GM19023 (cell line): ENCODE data around the gene SMAD5.

Source experiments
- ATAC-seq: cut with Tn5 transposase; IDR thresholded peaks from one replicate; pipeline ENCODE4 v1.9.1; 2021; ENCODE audit warnings: mild to moderate bottlenecking, moderate library complexity; ENCODE audit not compliant: unreplicated experiment

SMAD5 gene

DNA sequence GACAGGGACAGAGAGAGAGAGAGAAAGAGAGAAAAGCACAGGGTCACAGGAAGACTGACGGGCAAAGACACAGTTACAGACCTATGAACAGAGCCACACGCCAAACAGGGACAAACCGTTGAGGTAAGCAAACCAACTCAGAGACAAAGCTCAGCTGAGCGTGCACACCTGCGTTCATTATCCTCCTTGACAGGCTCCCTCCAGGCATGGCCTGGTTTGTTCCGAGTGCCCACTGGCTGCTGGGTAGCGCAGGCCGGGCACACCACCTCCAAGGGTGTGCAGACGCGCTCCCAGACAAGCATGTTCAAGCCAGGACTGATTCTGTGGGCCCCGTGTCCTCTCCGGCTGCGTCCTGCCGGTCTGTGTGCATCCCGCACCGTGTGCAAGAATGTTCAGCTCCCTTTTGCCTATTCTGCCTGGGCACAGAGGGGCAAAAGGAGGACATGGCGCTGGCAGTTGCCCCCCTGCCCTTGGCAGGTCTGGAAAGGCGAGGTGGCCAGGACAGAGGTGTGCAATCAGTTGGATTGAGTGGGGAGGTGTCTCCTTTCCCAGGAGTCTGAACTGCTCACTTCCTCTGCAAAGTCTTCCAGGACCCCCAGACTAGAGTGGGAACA, 60.8 kb downstream of the SMAD5 start:
- ATAC-seq = no peak

DNA sequence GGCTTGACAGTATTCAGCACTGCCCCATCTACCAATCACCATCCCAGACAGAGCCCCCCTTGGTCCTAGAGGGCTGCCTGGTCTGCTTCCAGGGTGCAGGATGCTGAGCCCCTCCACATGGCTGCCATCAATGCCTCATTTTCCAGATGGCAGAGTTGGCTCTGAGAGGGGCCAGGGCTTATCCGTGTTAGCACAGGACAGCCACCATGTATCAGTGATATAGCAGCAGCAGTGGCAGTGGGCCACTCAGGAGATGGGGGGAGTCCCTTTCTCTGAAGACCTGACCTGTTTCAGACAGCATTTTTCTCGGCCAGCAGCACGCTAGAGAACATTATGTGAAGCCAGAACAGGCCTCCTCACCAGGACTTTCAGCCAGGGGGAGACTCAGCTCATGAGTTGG, 61.9 kb downstream of the SMAD5 start:
- ATAC-seq = no peak

DNA sequence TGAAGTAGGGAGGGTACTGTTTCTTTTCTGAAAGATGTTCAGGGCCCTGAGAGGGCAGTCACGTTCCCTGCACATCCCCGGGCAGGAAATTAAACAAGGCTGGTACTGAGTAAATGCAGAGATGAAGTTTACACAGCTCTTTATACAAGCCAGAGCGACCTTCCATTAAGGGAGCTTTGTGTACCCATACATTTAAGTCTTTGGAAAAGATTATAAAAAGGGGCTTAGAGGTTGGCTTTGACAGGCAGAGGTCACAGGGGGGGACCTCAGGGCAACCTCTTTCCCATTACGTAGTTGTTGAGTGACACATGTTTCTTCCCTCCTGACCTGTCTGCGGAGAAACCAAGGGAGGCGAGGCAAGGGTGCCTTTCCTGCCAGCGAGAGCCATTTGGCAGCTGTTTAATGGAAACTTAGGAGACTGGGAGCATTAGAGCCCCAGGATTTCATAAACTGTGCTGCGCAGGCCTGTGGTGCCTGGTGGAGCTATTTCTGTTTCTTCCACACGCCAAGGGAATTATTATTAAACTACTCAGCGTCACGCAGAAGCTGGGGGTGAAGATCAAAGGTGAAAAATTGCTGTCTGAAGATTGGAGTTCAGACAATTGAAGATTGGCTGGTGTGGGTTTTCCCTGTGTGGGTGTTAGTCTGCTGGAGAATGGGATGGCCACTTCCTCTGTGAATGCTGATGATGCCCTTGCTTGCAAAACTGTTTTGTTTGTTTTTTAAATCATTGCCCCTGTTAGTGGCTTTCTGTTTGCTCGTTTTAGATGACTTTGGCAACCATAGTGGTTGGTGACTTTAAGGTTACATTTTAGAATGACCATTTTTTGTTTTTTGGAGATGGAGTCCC, 63.6 kb downstream of the SMAD5 start:
- ATAC-seq = no peak

DNA sequence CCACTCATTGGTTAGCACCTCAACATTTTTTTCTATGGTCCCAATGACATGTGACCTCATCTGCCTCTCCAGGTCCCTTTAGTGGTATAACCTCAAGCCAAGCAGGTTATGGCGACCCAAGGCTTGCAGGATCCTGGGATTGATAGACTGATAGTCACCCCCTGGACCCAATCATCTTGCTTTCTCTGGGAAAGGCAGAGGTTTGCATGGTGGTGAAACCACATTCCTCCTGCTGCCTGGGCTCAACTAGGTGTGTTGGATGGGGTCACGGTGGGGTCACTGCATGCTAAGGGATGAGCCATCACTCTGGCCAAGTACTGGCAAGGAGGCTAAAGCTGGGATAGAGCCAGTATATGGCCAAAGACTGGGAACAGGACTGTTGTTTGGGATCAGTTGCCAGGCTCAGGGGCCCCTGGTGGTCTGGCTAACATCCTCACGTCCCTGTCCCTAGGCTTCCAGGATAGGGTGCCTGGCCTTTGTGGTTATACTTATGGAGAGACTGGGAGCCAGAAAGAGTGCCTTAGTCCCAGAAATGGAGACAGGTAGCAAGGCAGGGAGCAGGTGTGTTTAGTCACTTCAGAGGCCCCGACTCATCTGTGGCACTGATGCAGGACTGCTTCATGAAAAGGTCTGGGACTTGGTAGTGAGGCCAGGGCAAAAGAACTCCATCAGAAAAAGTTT, 65.0 kb downstream of the SMAD5 start:
- no peak for ATAC-seq

DNA sequence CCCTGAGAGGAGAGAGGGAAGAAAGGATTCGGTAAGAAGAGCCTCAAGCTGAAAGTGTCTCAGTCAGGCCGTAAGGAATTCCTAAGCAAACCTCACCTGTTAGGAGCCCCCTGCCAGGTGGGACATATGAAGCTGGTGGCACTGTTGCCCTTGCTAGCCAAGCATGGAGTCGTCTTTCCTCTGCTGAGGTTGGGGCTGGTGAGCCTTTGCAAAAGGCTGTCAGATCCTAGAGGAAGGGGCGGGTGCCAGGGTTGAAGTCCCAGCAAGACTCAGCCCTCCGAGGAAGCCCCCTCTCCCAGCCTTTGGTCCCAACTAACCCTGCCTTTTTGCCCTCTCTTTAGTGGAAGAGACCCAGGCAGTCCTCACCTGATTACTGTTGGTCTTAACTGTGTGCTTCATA, 65.8 kb downstream of the SMAD5 start:
- ATAC-seq = no peak

DNA sequence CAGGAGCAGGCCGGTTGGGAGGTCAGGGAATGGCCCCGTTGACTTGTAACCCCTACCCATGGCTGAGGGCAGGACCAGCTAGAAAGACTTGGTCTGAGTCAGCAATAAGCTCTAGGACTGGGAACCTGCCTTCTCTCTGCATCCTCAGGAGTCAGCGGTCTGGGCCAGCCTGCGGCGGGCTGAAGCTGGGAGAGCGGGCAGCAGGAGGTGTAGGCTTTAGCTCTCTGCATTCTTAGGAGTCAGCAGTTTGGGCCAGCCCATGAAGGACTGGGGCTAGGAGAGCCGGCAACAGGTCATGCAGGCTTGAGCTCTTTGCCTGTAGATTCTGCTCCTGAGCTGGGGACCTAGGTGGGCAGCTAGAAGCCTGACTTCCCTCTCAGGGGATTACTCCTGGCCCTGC, 66.8 kb downstream of the SMAD5 start:
- no peak for ATAC-seq

DNA sequence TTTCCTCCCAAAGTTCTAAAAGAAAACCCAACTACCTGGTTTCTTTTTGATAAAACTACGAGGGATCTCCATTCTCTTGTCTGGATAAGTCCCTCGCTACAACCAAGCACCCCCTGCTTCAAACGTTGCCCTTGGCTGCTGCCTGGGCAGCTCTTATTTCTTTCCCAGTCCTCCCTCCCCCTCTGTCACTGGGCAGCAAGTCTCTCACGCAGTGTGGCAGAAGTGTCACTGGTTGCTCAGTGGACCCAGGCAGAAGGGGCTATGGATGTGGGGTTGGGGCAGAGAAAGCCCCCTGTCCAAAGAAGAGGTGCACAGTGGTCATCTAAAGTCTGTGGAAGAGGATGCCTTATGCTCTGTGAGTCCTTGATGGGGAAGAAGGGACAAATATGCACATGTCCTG, 67.5 kb downstream of the SMAD5 start:
- no peak for ATAC-seq

DNA sequence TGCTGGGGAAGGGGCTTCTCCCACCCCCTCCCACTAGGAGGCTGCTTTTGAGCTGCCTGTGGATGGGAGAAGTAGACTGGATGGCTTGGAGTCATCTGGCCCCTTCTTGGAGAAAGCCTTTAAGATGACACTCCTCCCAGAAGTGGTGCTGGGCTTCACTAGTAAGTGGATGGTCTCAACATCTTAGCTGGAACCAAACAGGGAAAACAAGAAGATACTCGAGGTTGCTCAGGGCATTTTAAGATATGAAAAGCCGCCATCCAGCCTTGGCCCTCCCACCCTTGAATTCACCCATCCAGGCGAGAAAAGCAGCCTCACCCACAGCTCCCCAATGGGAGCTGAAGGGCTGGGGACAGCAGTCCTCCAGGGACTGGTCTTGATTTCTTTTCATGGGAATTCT, 68.1 kb downstream of the SMAD5 start:
- ATAC-seq = no peak

DNA sequence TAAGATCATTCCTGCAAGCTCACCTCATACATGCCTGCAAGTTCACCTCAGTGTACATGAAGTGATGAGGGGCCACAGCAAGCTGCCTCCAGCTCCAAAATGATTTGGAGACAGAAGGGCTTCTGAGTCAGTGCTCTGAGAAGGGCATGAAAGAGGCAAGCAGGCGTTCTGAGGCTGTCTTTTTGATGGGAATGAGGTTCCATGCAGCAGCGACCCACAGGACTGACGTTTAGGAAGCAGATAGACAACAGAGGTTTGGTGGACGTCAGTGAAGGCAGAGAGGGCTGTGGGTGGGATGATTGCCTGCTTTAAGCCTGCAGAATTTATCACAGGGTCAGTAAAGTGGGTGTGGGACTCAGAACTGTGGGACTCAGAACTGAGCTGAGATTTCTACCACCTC, 69.2 kb downstream of the SMAD5 start:
- ATAC-seq = no peak

DNA sequence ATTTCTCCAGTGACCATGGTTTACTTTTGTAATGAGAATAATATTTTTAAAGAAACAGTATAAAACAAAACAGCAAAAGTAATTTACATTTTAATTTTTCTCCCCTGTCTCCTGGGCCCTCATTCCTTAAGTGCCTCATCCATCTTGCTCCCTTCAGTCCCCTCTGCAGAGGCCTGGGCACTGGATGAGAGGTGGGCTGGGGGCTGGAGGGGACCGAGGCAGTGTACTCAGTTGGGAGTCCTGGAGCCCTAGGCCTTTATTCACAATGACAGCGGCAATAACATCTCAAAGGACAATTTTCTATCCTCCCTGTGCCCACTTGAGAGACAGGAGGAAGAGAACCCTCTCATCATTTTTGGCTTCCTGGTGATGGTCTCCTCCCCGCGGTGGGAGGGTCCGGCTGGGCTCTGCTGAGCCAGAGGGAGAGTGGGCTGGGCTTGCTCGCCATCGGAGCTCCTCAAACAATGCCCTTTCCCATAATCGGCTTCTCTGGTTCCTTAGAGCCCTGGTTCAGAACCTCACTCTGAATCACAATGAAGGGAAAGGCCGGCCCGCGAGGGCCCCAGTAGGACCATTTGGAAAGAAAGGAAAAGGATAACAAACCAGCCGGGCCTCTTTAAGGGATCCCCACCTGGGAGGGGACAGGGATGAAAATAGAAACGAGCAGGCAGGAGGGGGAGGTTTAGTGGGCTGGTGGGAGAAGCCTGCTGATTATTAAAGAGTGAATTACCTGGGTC, 70.0 kb downstream of the SMAD5 start:
- ATAC-seq = no peak

DNA sequence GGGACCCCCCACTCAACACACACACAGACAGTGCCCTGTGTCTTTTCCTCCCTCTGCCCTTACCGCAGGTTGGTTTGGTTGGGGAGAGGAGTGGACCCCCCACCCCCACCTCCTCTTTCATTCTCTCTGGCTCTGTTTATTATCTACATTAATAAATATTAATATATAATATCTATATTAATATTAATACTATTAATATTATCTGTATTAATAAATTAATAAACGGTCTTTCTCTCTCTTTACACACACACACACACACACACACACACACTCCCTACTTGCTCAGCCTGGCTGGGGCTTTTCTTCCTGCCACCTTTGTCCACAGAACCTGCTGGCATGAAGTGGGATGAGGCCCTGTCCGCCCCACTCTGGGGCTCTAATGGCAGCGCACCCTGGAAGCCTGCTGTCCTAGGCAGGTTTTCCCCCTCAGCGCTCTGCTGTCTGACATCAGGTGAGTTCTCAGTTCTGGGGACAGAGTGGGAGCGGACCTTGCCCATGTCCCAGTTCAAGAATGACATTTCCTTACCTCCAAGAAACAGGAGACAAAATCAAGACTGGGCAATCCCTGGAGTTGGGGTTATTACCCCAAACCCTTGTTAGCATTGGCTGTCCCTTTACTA, 70.8 kb downstream of the SMAD5 start:
- ATAC-seq = no peak

DNA sequence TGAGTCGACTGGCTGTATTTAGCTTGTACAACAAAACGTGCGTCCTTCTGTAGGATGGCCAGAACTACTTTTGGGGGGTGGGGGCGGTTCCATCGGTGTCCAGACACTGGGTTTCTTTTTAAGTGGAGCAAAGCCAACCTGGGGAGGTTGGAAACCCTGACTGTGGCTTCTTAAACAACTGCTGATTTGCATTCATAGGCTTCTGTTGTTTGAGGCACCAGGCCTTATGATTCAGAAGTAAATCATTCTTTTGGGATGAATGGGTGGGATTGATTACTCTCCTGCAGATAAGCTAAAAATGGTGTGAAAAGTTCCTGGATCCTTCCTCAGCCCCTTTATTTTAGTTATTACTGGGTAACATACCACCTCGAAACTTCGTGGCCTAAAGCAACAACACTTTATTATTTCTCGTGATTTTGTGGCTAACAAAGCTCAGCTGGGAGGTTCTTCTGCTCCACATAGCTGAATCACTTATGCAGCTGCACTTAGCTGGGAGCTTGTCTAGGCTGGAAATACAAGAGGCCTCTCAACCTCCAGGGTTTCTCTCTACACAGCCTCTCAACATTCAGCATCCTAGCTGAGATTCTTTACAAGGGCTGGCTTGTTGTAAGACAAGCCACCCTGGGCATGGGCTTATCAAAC, 72.5 kb downstream of the SMAD5 start:
- ATAC-seq = no peak

DNA sequence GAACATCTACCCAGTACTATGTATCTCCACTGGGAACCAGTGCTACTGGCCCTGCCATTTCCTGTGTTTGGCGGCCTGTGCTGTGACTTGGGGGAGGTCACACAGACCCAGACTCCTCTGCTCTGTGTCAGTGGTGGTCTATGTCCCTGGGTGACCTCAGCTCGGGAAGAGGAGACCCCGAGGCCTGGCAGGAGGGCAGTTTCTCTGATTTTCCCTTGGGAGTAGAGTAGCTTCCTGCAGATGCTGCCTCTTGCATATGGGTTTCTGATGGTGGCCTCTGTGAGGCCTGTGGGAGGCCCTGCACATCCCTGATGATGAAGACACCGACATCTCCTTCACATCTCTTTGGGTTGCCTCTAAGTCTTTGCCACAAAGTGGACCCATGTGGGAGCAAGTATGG, 73.3 kb downstream of the SMAD5 start:
- no peak for ATAC-seq

DNA sequence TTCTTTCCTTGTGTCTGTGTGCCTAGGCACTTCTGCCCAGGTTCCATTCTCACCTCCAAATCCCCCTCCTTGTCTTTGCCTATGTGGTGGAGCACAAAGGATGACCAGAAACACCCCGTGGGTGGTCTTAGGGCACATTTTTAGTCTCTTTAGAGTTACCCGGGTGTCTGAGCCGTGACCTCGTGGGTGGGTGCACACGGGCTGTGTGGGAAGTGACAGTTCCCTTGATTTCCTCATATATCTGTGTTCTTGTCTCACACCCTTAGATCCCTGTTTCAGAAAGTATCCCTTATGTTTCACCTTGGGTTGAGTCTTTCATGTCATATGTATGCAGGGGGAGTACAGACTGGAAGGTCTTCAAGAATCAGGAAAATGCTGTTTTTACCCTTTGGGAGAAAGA, 73.7 kb downstream of the SMAD5 start:
- ATAC-seq = no peak

DNA sequence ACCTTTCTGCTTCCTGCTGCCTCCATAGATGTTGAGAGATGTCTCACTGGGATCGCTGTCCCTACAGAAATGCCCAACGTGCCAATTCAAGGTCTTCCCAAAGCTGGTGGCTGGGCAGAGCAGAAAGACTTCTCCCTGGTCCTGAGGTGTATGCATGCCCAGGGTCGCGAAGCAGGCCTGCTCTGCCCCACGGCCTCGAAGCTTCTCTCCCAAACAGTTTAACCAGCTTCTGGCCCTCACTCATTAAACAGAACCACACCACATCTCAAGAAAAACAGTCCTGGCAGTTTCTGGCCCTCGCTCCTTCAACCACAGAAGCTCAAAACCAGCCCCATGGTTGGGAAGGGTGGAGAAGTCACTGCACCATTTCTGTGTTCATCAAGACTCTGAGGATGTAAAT, 75.0 kb downstream of the SMAD5 start:
- ATAC-seq = no peak

DNA sequence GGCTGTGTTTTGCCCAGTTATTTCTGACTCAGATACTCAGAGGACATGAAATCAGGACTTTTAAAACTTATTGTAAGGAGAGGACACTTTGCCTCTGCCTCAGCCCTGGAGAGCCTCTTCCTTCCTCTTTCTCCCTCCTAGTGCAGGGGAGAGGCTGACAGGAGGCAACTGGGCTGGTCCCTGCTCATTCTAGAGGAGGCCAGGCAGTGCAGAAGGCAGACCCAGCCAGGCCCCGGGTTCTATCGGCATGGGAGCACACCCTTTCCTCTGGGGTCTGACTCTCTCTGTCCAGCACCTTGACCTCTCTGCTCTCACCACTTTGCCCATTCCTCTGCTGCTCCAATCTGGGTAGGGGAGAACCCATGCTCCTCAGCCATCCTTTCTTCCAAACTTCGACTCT, 76.3 kb downstream of the SMAD5 start:
- no peak for ATAC-seq

DNA sequence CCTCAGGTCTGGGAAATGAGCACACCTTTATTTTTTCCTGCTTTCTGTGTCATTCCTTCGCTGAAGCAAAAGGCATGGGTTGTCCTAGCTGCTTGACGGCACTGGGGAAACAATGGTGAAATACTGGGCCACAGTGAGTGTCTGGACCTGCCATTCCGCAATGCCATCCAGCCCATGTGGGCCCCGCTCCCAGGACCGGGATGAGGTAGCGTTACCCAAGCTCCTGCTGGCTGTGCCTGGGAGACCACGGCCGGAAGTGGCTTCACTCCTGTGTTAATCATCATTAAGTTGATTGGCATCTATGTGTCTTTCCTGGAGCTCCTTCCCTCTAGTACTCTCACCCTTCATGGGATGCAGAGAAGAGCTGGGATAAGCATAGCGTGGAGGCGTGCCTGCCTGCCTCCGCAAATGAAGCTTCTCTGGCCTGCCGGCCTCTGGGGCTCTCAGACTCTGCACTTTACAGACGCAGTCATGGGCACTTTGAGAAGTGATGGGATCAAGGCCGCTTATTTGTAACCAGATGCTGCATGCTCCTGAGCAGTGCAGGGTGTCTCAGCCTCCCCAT, 76.8 kb downstream of the SMAD5 start:
- no peak for ATAC-seq

DNA sequence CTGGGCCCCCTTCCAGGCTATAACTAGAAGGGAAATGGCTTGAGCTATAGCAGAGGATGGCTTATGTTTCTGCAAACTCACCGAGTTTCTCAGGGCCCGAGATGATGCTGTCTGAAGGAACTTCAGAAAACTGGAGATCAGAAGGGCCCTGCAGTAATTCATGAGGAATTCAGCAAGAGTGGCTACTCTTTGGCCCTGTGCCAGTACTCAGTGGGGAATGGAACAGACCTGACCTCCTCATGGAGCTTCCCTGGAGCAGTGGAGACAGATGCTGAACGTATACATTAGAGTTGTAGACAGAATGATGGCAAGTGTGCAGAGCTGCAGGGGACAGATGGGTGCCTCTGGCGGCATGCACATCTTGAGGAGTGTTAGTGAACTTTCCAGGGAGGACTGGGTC, 77.6 kb downstream of the SMAD5 start:
- no peak for ATAC-seq

DNA sequence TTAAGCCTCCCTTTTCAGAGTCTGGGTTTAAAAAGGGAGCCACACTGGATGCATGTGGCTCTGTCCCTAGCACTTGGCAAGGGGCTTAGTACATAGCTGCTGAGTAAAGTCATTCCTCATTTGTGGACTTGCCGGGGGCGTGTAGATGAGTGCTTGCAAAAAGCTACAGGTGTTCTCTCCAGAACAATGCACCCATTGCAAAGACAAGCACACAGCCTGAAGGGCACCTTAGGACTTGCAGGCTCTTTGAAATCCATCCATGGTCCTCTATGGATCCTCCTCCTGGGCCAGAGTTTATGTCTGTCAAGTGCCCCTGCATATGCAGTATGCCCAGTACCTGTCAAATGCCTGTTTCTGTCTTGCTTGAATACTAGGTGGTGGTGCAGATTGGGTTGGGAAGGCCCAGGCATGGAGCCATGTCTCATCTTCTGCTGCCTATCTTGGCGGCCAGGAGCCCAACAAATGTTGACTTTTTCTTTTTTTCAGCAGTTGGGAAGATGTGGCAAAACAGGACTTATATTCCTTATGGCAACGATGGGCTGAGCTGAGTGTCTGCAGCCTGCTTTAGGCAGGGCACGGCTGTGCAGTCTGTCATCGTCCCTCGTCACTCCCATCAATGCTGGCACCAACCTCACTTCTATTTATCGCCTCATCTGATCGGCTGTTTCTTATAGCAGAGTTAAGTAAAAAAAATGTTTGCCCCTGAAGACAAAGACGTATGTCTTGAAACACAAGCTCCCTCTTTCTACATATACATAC, 78.8 kb downstream of the SMAD5 start:
- no peak for ATAC-seq
